Activated CD8-positive, alpha-beta memory T cell treated with anti-CD3 and anti-CD28 coated beads for 48 hours (primary cell): ENCODE results near the gene RUNX1.

Source experiments
- DNase-seq, 3 experiments: peaks; one replicate each; pipeline ENCODE4 v3.0.0-alpha.2; 2020; ENCODE audit warnings: low read depth in 2 of 3, low spot score in 2 of 3

Gene RUNX1

DNA sequence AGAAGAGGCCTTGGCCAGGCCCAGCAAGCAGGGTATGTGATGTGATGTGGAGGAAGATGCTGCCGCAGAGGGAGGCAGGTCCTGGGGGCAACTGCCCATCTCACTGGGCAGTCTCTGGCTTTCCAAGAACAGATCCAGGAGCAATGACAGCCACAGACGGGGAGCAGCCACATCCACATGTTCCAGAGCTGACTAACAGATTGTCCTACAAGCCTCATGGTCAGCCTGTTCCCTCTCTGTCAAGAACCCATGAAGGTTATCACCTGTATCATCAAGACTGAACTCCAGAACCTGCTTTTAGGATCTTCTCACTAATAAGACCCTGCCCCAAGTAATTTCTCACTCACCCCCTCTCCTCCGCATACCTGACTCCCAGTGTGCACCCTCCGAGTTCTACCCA is 187.8 kb downstream of the RUNX1 start:
- no peak for DNase-seq

- no peak for DNase-seq
Measured at GRCh38 chr21:34859976-34860653, 189.0 kb downstream of the RUNX1 start.

- DNase-seq = no peak
Measured at GRCh38 chr21:34858559-34858958, 190.5 kb downstream of the RUNX1 start.

DNA sequence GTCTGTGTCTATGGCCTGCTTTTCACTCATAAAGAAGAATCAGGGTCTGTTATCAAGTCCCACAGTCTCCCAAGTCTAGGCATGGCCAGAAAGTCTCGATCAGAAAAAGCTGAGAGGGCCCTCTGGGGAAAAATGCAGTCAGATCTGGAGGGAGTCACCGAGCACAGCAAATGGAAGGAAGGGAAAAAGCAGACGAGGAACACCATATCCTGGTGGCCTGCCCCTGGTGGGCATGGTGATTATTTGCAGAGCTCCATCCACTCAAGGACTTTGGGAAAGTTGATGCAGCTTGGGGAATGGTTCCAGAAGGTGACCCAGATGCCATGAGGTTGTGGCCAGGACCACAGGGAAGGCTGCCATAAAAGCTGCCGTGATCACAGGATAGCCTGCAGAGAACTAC is 191.2 kb downstream of the RUNX1 start:
- no peak for DNase-seq

DNA sequence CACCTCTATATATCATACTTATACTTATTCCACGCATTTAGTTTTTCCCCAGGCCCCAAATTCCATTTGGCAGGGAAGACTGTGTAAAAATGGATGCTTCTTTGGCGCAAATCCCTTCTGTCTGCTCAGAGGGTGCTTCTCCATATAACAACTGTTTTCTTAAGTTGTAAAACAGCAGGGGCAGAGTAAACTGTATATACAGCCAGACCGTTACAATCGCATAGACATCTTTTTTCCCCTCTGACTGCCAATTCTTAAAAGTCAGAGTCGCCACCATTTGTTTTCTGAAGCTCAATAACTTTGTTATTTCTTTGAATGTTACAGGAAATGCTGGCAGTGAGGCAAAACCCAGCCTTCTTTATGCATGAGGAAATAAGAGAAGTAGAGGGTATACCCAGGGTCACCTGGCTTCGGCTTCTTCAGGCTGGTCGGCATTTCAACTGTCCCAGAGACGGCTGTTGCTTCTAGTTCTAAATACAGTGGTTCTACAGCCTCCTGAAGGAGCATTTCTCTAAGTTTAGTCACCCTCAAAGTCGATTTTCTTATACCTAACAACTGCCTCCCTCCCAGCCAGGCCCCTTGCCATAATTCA is 191.9 kb downstream of the RUNX1 start:
- DNase-seq = no peak

DNA sequence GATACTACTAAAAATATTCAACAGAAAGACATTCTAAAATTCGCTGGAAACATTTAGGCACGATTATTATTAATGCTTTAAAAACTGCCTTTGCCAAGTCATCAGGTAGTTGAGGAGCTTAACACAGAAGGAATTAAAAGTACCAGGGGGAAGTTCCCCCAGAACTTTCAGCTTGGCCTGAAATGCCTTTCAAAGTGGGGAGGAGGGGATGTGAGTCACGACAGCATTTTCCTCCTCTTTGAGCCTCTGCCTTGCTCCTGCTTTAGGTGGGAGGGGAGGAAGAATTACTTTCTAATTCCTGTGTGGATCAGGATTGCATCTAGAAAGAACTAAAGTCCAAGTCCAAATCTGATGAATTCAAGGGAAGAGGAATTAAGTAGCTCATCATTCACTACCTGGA is 196.7 kb downstream of the RUNX1 start:
- DNase-seq = no peak

GRCh38 chr21:34850166-34850690 is 198.9 kb downstream of the RUNX1 start:
- DNase-seq = no peak

- DNase-seq = no peak
Measured at GRCh38 chr21:34846601-34847112, 202.4 kb downstream of the RUNX1 start.

DNA sequence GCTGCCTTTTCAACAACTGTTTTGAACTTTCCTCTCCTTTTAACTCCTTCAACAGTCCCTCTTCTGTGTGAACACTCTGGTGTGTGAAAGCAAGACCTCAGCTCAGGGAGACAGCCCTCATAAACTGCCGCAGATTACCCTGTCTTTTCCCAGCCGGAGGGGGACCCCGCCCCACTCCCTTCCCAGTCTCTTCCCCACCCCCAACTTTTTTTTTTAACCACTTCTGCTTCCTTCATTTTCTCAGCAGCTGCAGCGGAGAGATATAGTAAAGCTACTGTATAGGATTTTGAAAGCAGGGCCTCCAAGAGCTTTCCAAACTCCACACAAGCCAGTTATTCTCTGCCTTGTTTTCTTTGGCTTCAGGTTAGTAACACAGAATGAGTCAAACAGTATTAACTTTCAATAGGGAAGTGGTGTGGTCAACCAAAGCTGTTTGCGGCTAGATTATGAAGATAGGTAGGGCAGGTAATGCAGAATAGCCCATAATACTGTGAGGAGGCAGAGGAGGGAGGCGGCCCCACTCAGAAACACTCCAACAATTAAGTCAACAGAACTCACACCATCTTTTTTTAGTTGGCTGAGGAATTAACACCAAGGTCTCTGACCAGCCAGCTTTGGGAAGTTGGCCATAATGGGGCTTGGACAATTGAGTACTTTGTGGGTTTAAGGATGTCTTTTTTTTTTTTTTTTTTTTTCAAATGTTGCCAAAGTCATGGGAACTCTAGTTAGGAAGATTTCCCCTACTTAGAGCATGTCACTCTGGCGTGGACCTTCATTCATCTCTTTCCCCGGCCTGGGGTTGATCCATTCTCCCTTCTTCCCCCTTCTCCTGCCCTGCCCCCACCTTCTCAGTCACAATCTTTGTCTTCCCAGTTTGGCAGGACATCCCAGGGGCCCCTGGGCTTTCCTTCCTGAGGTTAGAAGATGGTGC is 203.3 kb downstream of the RUNX1 start:
- DNase-seq = no peak

DNA sequence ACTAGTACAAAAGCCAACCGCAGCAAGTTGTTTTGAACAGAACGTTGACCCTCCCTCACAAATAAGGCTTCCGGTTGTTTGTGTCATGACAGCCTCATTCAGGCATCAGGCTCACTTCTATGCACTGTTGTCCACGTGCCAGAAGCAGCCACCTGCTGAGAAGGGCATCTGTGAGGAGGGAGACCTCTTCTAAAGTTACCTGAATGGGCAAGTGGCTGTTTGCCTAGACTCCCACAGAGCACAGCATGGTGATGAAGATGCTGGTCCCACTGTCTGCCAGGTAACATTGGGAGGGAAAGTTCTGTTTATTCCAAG is 204.2 kb downstream of the RUNX1 start:
- DNase-seq = no peak

DNA sequence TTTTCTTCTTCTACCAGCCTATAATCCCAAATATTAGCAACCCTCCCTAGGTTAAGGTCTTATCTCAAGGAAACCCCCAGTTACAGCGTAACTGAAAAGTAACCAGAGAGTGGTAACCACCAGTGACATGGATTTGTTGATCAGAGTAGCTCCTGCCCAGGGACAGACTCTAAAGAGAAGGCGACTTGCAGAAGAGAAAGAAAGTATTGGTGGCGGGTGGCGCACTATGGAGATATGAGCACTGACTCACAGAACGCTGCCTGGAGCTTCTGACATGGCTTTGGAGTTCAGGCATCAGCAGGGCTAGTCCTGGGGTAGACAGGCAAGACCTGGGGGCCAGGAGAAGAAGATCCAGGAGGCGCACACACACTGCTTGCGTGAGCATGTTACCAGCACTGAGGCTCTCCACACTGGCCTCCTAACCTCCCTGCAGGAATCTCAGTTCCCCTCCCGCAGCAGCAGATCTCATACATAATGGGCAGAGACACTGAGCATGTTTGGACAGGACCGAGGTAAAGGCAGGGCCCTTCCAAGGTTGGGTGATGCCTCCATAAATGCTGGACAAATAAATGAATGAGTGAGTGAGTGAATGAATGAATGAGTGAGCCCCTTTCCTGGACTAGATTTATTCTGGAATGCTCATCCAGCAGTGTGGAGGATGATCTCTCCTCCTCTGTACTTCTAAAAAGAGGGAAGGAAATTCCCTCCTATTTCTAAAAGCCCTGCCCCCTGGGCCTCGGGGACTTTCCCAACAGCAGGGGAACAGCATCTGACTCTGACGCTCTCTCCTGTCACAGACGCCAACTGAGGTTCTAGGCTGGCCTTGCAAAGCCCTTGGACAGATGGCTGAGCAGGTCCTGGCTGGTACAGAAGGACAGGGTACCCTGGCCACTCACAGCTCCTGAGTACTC is 204.8 kb downstream of the RUNX1 start:
- no peak for DNase-seq

DNA sequence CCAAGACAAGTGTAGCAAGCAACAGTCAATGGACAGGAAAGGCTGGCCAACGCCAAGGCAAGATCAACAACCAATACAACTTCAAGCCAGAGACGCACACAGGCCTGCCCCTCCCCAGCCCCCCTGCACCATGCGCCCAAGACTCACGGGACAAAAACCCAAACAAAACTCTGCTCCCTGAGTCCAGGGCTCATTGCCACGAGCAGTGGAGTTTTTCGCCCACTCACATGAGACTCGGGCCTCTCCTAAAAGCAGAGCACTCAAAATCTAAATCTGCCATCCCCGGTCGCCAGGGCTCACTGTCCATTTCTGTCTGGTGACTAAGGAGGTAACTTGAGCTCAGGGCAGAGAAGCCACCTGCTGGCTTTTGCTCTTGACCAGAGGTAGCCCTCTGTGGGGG is 205.5 kb downstream of the RUNX1 start:
- no peak for DNase-seq

DNA sequence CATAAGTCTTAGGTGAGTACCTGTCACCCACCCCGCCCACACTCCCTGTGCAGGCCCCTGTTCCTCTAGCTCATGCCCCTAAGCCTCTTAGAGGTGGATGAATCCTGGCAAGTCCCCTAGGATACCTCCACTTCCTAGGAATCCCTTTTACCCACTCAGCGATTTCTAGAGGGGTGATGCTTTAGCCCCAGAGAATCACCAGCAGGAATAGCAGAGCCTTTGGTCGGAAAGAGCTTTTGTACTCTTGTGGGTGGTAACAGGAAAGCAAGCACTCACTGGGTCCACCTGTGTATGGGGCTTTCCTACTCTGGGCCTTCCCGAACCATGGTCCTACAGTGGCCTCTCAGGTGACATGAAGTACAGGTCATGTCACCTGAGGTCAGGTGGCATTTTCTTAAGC is 207.9 kb downstream of the RUNX1 start:
- DNase-seq = no peak

DNA sequence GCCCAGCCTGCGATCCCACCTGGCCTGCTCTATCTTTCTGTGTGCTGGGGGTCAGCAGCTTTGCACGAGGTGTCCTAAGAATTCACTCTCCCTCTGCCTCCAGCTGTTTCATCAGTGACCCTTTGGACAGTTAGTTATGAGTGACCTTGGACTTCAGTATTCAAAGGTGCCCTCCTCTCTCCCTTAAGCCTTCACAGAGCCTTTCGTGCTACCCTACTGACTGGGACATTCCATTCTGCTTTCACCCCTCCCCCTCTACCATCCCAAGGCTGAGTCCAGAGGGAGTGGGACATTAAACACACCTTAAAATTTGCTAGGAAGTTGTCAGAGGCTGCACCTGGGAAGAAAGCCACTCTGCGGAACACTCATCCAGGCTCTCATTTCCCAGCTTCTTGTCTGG is 208.4 kb downstream of the RUNX1 start:
- no peak for DNase-seq

- no peak for DNase-seq
Measured at GRCh38 chr21:34838956-34839820, 209.9 kb downstream of the RUNX1 start.

DNA sequence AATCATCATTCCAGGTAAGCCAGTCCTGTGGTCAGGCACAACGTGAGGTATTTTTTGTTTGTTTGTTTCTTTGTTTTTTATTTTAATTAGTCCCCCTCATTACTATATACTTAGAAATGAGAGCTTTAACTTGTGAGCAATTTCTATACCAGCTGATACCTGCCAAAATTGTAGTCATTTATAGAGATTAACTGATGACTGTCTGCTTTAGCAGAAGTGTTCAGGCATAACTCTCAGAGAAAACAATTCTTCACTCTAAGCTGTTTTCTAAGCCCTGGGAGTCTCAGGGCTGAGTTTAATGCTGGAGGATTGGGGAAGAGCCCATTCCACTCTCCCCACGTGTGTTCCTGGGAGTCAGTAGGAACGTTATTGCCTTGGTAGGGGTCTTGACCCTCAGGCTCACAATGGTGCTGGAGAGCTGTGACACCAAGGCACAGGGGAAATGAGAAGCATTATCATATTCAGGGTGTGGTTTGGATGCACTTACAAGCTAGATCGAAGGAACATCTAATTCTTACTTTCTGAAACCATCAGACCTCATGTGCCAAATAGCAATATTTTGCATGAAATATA is 212.1 kb downstream of the RUNX1 start:
- no peak for DNase-seq

GRCh38 chr21:34836103-34836932 is 212.8 kb downstream of the RUNX1 start:
- DNase-seq = peak in 1 of 3 experiments; percentile 10

- DNase-seq = no peak
Measured at GRCh38 chr21:34835526-34835925, 213.6 kb downstream of the RUNX1 start.
